Lung (tissue), 12 donors: ENCODE measurements around the gene RNU5B-1. TPM values are rescaled to one million over a fixed set of nuclear protein-coding genes. Genes with fewer than 3 reads are reported as not detected.

Experiments used
- ATAC-seq: fragments of 200-7000 bp; cut with Tn5 transposase; one replicate; pipeline ENCODE4 v1.9.1; 2020; ENCODE audit warnings: moderate number of reproducible peaks; ENCODE audit not compliant: insufficient read depth, low FRiP score
- DNase-seq, 3 donors: peaks; one replicate each; pipeline ENCODE4 v3.0.0-alpha.2; 2013 to 2017
- H3K27ac ChIP-seq, 2 donors: one replicate each; pipeline ENCODE4 v1.5.1; 2013; ENCODE audit warnings: mild to moderate bottlenecking in 2 of 2, moderate library complexity in 2 of 2, control low read depth in 1 of 2, inconsistent platforms in 1 of 2, low read depth in 1 of 2, low read length in 1 of 2
- H3K27me3 ChIP-seq, 3 donors: one replicate each; pipeline ENCODE4 v1.5.1; 2013; ENCODE audit warnings: low read length in 2 of 3; ENCODE audit not compliant: control insufficient read depth in 3 of 3, insufficient read depth in 3 of 3
- H3K36me3 ChIP-seq, 4 donors: one replicate each; pipeline ENCODE4 v1.5.1; 2013; ENCODE audit warnings: low read length in 4 of 4, mild to moderate bottlenecking in 1 of 4, moderate library complexity in 1 of 4; ENCODE audit not compliant: control insufficient read depth in 4 of 4, insufficient read depth in 4 of 4
- H3K4me1 ChIP-seq, 5 donors: one replicate each; pipeline ENCODE4 v1.5.1; 2013; ENCODE audit warnings: low read length in 5 of 5, mild to moderate bottlenecking in 2 of 5, moderate library complexity in 1 of 5; ENCODE audit not compliant: control insufficient read depth in 5 of 5, insufficient read depth in 5 of 5
- H3K4me3 ChIP-seq: one replicate; pipeline ENCODE4 v1.5.1; 2013; ENCODE audit warnings: mild to moderate bottlenecking, control low read depth, moderate library complexity
- H3K9ac ChIP-seq, 2 donors: one replicate each; pipeline ENCODE4 v1.5.1; 2013; ENCODE audit warnings: low read length in 2 of 2, control low read depth in 1 of 2; ENCODE audit not compliant: insufficient read depth in 1 of 2
- H3K9me3 ChIP-seq, 4 donors: one replicate each; pipeline ENCODE4 v1.5.1; 2013; ENCODE audit warnings: low read length in 3 of 4, mild to moderate bottlenecking in 1 of 4, moderate library complexity in 1 of 4; ENCODE audit not compliant: control insufficient read depth in 4 of 4, insufficient read depth in 3 of 4
- CTCF ChIP-seq: IDR thresholded peaks from 2 replicates; pipeline ENCODE4 v1.5.1; 2012; ENCODE audit warnings: mild to moderate bottlenecking; ENCODE audit errors: control extremely low read depth, extremely low read depth
- WGBS, 2 donors: extraction: QIAGEN DNeasy Blood & Tissue Kit; methylation state at CpG; one replicate each; pipeline ENCODE4 v1.1.7; 2013; 5-methylcytosine and 5-hydroxymethylcytosine counted together
- polyA plus RNA-seq, 2 donors: library from polyadenylated mRNA; stranded (reverse); fragments of 200-250 nt; gene quantifications; one replicate each; pipeline ENCODE4 v1.2.1, GENCODE V29; 2013
- total RNA-seq, 2 donors: library from RNA; depleted of rRNA in 1 of 2; stranded (reverse); fragments of >200 nt in 1 of 2; gene quantifications; one replicate each; pipeline ENCODE4 v1.2.1, GENCODE V29; 2014 to 2021
- donor health status: control.
- donor health status: control.
- donor health status: Bipolar disorder and iron deficiency.
- donor health status: healthy.
- donor health status: DM: yes; HTN: yes; CAD: no.

Gene RNU5B-1
- total and polyA plus RNA-seq, 4 donors = 10.9 TPM; not detected in 3

- H3K4me1 ChIP-seq = peaks cover 0 to 11% (median 3%) of the 10 kb centered on the region in 5 donors
- no peak overlapping the region for H3K4me3 ChIP-seq
- peak overlapping the region; percentile 92 for H3K27ac ChIP-seq
- ATAC-seq (no peak), DNase-seq (peak; percentile 75 to 88 (median 88))
- 1 to 4% methylated on average over 24 of the region's 24 CpGs for WGBS, 2 donors
- H3K9ac ChIP-seq = peak overlapping the region; percentile 87 to 96
- H3K36me3 ChIP-seq = no peaks in the 10 kb centered on the region
- H3K27me3 ChIP-seq = no peaks in the 10 kb centered on the region
- H3K9me3 ChIP-seq = no peaks in the 10 kb centered on the region
- TF ChIP-seq CTCF = no peak
Measured at GRCh38 chr15:65303687-65304380, 643 bp upstream of the RNU5B-1 start.

GRCh38 chr15:65305150-65305758 lies 777 bp downstream of the RNU5B-1 start:
- no peak for ATAC-seq
- TF ChIP-seq CTCF = no peak
- Histone ChIP-seq H3K27me3 (no peaks in the 10 kb centered on the region), H3K9ac (peak overlapping the region in 1 of 2 donors; percentile 96), H3K36me3 (no peaks in the 10 kb centered on the region), H3K4me3 (no peak overlapping the region), H3K9me3 (no peaks in the 10 kb centered on the region), H3K4me1 (peaks cover 0 to 16% (median 3%) of the 10 kb centered on the region in 5 donors), H3K27ac (peak overlapping the region; percentile 79 to 92)
- DNase-seq = no peak
- WGBS, 2 donors = 53% methylated on average over 14 of the region's 14 CpGs

GRCh38 chr15:65305776-65306175 lies 1.3 kb downstream of the RNU5B-1 start:
- Histone ChIP-seq H3K4me1 (peaks cover 0 to 17% (median 3%) of the 10 kb centered on the region in 5 donors), H3K27ac (no peak overlapping the region), H3K9me3 (no peaks in the 10 kb centered on the region), H3K9ac (no peak overlapping the region), H3K36me3 (no peaks in the 10 kb centered on the region), H3K27me3 (no peaks in the 10 kb centered on the region), H3K4me3 (no peak overlapping the region)
- ATAC-seq (no peak), DNase-seq (no peak)
- 74 to 75% methylated on average over 3 of the region's 3 CpGs for WGBS, 2 donors
- TF ChIP-seq CTCF = no peak
